Activated CD8-positive, alpha-beta memory T cell treated with anti-CD3 and anti-CD28 coated beads for 1 hour (primary cell): ENCODE measurements around the gene HDAC10.
"Not testable (repeated sequence)": the region's sequence is repeated elsewhere in the genome, so short reads cannot be mapped to it uniquely, and the experiment has no call there.

ENCODE experiments used
- DNase-seq, 2 donors: peaks; one replicate each; pipeline ENCODE4 v3.0.0-alpha.2; 2020; ENCODE audit warnings: low read depth in 1 of 2; ENCODE audit errors: extremely low read depth in 1 of 2

The HDAC10 gene

DNA sequence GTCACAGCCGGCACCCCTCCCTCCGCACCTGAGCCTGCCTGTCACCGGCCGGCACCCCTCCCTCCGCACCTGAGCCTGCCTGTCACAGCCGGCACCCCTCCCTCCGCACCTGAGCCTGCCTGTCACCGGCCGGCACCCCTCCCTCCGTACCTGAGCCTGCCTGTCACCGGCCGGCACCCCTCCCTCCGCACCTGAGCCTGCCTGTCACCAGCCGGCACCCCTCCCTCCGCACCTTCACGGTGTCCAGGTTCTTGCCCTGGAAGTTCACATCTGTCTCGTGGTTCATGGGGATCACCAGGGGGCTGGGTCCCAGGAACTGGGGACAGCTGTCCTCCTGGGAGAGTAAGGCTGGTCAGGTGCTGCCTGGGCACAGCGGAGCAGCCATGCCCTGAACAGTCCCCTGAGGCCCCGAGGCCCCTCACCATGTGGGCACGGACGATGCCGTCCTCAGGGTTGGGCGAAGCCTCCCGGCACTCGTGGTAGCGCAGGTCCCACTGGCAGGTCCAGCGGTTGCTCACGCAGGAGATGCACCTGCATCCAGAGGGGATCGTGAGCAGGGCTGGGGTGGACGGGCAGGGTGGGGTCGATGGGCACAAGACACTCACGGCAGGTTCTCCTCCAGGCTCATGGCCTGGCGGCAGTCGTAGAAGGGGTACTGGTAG is 34.6 kb upstream of the HDAC10 start:
- no peak for DNase-seq

DNA sequence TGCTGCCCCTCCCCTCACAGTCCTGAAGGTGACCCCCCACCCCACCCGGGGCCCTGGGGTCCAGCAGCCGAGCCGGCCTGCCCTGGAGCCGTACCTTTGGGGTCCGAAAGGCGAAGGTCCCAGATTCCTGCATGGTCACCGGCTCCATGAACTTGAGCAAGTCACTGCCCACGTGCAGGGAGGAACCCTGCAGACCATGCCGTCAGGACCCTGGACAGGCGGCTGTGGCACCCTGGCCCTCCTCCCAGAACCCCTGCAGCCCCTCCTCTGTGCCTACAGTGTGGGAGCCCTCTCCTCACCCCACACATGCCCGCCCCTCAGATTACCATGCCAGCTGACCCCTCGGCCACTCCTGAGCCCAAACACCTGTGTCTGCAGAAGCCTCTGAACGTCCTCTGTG is 33.4 kb upstream of the HDAC10 start:
- no peak for DNase-seq

DNA sequence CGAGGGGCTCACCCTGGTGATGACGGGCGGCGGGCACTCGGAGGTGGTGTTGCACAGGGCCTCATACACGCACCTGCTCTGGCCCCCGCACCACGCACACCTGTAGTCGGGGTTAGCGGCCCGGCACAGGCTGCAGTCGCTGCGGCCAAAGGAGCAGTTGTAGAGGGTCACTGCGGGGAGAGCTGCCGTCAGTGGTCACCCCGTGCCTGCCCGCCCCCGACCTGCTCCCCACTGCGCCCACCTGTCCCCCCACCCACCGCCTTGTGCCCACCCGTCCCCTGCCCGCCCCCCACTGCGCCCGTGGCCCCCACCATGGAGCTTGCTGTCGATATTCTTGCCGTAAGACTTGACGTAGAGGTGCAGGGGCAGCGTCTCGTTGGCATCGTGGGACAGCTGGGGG is 32.8 kb upstream of the HDAC10 start:
- no peak for DNase-seq

DNA sequence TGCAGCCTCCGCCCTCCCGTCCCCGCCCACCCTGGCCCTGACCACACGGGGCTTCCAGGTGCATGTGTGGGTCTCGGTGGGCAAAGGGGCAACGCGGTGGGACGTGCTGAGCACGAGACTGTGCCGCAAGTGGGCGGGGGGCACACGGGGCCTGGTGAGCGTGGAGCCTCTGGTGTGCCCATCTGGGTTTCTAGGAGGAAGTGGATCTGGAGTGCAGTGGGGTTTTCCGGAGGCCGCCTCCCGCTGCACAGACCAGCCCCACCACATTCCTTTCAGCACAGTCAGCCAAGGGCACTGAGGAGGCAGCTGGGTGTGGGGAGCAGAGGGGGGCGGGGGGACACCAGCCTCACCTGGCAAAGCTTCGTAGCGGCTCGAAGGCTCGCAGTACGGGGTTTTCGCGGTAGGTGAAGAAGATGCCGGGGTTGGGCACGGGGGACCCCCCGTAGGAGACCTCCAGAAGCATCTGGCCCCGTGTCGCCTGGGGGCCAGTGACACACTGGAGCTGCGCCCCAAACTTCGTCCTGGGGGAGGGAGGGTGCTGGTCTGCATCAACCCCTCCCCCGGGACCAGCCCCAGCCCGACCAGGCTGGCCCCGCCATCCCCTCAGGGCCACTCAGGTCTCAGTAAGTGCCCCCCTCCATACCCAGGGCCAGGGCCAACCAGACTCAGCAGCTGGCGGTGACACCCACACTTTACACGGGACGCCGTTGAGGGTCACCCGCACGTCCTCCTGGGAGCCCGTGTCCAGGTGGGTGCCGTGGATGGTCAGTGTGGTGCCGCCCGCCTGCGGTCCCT is 31.5 kb upstream of the HDAC10 start:
- DNase-seq: no peak

DNA sequence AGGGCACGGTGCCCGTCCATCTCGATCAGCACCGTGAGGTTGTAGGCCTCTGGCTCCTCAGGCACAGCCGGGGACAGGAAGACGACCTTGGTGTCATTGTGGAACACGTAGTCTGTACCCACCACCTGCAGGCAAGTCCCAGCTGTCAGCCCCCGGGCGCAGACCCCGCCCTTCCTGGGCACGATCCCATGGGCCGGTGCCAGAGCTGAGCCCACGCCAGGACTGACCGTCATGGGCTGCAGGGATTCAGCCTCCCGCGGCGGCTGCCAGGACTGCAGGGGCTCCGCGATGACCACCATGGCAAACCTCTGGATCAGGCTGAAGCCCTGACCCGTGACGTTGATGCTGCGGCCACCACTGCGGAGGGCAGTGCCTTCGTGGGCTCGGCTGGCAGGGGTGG is 30.9 kb upstream of the HDAC10 start:
- DNase-seq: no peak

DNA sequence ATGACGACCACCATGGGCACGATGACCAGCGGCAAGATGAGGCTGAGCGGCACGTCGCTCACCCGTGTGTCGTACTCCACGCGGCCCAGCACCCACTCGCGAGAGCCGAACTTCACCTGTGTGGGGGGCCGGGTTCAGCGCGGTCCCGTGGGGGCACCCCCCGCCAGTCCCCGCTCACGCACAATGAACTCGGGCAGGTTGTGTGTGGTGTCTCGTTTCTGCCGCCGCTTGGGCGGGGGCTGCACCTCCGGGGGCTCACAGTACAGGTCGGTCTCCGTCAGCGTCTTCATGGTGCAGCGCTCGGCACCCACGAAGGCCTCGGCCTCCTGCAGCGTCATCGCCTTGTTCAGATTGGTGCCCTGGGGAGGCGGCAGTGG is 30.3 kb upstream of the HDAC10 start:
- no peak for DNase-seq

DNA sequence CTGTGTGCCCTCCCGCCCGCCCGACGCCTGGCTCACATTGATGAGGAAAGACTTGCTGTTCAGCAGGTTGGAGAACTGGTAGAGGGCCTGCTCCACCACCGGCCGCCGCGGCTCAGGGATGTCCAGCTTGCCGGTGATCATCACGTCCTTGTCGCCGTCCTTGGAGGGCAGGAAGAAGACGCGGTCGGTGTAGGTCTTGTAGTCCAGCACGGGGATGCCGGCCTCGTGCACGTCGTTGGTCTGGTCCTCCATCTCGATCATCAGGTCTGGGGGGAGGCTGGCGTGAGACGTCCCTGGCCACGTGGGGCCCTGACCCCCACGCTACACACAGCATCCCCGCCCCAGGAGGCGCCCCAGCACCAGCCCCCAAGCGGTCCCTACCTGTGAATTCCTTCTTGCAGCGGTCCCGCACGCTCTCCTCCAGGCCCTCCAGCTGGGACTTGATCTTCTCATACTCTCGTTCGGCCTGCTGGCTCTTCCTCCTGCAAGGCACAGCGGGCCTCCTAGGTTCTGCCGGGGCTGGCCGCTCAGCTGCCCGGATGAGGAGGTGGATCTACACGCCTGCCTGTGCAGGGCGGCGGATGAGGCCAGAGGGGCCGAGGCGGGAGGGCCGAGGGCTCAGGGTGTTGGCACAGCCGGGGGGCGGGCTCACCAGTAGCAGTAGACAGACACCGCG is 29.8 kb upstream of the HDAC10 start:
- no peak for DNase-seq

DNA sequence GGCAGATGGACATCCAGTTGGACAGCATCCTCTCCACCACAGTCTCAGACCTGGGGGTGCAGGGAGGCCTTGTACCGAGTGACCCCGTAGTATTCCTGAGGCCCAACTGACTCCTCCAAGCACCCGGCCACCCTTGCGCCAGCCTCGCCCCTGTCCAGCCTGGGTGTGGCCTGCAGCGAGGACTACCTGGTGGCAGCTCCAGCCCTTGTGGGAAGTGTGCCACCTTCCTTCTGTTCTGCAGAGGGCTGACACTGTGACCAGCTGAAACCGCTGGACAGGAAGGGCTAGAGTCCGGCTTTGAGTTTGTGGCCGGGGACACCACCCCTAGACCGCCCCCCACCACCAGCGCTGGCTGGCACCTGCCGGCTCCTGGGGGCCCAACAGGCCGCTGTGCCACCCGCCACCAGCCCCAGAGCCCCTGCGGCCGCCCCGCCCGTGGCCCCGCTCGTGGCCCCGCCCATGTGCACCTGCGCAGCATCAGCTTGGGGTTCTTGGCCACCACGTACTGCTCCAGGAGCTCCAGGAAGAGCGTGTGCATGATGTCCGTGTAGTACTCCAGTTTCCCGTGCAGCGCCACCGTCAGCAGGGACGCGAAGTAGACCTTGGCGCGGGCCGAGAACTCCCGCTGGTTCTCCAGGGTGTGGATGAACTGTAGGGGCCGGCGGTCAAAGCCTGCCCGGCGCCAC is 29.1 kb upstream of the HDAC10 start:
- DNase-seq: no peak

DNA sequence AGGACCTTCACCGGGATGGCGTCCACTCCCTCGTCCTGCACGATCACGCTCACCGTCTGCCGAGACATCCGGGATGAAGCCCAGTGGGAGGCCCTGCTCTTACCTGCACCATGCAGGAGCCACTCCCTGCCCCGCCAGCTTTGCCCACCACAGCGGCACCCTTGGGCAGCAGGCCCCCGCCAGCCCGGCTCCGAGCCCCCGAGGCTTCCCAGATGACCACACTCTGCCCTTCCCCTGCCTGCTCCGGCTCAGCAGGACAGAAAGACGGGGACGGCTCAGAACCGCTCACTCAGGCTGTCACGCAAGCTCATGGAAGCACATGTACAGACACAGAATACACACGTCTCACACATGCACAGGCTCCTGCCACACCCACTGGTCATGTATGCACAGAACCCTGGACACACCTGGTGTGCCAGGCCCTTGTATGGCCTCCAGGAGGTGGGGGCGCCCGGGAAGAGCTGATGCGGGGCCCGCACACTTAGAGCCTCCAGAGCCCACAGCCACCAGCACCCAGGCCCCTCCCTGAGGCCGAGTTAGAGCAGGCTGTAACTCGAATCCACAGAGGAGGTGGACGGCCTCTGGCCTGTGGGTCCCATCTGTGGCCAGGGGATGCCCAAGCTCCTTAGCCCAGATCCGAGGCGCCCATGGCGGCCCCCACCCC is 28.0 kb upstream of the HDAC10 start:
- no peak for DNase-seq

DNA sequence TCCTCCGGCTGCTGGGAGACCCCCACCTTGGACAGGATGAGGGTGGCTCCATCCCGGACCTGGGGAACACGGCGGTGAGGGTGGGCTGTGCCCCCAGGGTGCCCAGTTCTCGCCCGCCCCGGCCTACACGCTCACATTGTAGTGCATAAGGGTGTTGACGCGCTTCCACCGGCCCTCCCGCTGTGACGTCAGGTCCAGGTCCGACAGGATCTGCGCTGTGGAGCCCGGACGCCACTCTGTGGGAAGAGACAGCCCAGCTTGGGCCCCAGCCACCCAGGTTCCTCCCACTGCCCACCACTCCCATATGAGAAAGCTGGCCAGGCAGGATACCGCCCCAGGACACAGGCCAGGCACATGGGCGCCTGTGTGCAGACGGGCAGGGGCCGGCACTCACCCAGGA is 27.4 kb upstream of the HDAC10 start:
- no peak for DNase-seq

DNA sequence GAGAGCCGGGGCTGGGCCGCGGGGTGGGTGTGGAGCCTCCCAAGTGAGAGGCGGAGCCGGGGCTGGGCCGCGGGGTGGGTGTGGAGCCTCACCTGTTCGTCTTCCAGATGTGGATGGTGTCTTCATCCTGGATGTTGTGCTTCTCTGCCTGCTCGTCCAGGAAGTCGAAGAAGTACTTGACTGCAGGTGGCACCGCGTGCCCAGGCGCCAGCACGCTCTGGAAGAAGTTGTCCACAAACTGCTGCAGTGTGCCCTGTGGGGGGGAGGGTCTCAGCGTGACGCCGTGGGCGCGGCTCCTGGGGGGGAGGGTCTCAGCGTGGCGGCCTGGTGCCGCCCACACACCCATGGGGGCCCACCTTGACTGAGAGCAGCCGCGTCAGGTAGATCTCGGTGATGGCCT is 26.7 kb upstream of the HDAC10 start:
- no peak for DNase-seq

DNA sequence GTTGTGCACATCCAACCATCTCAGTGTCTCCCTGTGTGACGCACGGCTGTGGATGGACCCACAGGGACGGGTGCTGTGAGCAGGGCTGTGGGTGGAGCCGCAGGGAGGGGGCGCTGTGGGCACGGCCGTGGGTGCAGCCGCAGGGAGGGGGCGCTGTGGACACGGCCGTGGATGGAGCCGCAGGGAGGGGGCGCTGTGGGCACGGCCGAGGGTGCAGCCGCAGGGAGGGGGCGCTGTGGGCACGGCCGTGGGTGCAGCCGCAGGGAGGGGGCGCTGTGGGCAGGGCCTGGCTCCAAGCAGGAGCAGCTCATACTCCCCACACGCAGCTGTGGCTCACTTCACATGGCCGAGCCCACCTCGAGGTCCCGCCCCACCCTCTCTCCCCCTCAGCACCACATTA is 25.1 kb upstream of the HDAC10 start:
- no peak for DNase-seq

DNA sequence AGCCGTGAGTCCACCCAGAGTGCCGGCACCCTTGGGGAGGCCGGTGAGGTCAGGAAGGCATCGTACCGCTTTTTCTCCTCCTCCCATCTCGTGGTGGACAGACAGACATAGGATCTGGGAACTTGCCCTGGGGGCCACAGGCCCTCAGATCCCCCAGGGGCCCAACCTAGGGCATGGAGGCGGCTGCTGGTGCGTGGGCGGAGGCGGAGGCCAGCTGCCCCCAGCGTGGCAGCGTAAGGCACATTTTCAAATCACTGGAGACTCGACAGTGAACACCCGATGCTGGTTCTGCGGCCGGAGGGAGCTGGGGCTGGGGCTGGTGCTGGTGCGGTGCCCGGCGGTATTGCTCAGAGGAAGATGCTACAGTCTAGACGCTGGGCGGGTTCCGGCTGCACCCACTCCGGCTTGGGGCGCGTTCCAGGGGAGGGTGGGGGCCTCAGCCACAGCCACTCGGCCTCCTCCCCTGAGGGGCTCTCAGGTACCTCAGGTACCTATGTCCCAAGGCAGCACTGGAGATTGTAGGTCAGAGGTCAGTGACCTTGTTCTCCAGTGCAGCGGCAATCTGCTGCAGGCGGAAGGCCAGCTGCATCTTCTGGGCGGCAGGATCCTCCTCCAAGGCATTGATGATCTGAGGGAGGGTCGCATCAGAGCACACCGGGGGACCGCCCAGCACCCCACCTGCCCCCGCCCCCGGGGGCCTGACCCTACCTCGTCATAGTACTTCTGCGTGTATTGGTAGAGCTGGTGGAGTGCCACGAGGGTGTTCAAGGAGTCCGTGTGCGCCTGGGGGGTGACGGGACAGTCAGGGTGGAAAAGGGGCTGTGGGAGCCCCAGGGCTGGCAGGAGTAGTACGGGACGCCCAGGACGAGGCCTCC is 24.4 kb upstream of the HDAC10 start:
- DNase-seq: no peak

DNA sequence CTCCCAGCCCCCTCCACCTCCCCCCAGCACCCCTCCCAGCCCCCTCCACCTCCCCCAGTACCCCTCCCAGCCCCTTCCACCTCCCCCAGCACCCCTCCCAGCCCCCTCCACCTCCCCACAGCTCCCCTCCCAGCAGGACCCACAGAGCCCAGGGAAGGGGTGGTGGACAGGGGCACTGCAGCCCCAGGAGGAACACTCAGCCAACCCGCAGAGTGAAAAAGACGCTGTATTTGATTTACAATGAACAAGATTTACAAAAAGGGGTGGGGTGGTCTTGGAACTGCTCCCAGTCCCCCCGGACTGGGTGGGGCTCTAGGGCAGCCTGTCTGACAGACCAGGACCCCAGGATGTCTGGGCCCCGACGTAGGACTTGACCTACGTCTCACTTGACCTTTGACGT is 23.7 kb upstream of the HDAC10 start:
- DNase-seq: no peak

DNA sequence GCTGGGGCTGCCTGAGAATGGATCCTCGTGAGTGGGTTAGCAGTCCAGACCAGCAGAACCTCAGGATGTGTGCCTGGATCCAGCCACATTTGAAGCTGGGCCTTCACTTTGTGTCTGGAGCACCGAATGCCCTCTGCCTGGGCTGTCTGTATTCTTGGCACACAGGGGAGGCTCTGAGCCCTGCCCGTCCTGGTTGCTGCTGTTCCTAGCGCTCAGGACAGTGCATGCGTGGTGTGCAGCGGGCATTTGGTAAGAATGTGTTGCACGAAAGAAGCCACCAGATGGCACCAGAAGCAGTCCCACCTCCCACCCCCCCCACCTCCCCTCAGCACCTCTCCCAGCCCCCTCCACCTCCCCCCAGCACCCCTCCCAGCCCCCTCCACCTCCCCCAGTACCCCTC is 23.2 kb upstream of the HDAC10 start:
- DNase-seq: no peak

DNA sequence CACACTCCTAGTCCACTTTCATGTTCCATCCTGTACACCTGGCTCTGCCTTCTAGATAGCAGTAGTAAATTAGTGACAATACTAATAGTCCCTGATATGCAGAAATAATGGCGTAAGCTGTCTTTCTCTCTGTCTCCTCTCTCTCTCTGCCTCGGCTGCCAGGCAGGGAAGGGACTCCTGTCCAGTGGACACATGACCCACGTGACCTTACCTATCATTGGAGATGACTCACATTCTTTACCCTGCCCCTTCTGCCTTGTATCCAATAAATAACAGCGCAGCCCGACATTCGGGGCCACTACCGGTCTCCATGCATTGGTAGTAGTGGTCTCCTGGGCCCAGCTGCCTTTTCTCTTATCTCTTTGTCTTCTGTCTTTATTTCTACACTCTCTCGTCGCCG is 22.7 kb upstream of the HDAC10 start:
- DNase-seq: not testable (repeated sequence)

DNA sequence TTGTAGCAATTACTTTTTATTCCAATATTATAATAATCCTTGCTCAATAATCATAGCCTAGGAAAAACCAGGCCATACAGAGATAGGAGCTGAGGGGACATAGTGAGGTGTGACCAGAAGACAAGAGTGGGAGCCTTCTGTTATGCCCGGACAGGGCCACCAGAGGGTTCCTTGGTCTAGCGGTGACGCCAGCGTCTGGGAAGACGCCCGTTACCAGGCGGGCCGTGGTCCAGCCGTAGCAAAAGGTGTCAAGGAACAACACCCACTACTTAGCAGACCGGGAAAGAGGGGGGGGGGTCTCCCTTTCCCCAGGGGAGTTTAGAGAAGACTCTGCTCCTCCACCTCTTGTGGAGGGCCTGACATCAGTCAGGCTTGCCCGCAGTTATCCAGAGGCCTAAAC is 22.3 kb upstream of the HDAC10 start:
- DNase-seq: not testable (repeated sequence)

DNA sequence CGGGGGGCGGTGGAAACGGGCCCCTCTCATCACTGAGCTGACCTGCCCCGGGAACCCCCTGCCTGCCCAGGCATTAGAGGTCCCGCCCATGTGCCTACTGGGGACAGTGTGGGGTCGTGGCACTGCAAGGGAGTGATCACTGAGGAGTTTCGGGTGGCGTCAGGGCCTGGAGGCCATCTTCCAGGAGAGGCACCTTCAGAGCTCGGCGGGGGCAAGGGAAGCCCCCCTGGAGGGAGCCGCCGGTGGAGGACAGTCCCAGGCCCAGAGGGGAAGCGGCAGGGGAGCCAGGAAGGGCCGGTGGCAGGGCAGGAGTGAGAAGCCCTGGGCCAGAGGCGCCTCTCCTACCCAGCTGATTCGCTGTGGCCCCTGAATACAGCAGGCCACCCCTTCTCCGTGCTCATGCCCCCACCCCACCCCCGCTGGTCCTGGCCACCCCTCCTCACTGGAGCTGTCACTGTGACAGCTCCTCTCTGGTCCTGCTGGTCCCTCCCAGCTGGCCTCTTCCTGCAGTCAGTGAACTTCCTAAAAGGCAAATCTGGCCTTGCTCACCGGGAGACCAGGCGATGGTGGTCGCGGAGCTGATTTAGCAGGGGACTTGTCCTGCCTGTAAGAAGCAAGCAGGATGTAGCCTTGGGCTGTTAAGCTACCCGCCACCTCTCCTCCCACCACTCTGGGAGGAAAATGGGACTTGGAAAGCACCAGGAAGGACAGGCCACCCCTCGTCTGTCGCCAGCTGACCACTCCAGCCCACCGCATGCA is 21.2 kb upstream of the HDAC10 start:
- no peak for DNase-seq

DNA sequence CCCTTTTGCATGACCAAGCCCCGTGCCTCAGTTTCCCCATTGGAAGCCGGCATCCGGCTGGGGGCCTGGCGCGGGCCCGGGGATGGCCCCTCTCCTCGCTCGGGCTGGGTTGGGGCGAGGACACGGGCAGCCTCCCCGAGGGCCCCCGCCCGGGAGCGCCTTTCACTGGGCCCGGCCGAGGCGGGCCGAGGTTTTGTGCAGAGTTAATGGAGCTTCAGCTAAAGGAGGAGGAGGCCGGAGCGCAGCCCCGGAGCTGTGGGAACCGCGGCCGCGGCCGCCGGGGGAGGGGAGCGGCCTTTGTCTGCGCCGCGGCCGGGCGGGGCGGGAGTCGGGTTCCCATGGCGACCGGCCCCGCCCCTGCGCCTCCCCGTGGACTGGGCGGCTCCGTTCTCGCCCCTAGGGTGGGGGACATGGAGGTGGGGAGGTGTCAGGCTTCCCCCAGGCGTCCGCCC is 20.5 kb upstream of the HDAC10 start:
- DNase-seq: peak in 1 of 2 donors; percentile 39
